Esophagus muscularis mucosa (tissue), 3 donors: ENCODE data around the gene SEZ6L2.

Experiments
- POLR2A ChIP-seq: fragments of 450-650 bp; IDR thresholded peaks from one replicate; pipeline ENCODE4 v1.6.1; 2017; ENCODE audit warnings: antibody characterized with exemption, moderate library complexity, mild to moderate bottlenecking, low read depth
- TF ChIP-seq, protein P1 (sequence below), 3 experiments: fragments of 200-600 bp in 2 of 3; fragments of 450-650 bp in 1 of 3; sonication (generic) in 2 of 3; IDR thresholded peaks; one replicate each; pipeline ENCODE4 v1.5.1; 2017 to 2019; ENCODE audit warnings: antibody characterized with exemption in 3 of 3, mild to moderate bottlenecking in 2 of 3, moderate library complexity in 1 of 3

DNA sequence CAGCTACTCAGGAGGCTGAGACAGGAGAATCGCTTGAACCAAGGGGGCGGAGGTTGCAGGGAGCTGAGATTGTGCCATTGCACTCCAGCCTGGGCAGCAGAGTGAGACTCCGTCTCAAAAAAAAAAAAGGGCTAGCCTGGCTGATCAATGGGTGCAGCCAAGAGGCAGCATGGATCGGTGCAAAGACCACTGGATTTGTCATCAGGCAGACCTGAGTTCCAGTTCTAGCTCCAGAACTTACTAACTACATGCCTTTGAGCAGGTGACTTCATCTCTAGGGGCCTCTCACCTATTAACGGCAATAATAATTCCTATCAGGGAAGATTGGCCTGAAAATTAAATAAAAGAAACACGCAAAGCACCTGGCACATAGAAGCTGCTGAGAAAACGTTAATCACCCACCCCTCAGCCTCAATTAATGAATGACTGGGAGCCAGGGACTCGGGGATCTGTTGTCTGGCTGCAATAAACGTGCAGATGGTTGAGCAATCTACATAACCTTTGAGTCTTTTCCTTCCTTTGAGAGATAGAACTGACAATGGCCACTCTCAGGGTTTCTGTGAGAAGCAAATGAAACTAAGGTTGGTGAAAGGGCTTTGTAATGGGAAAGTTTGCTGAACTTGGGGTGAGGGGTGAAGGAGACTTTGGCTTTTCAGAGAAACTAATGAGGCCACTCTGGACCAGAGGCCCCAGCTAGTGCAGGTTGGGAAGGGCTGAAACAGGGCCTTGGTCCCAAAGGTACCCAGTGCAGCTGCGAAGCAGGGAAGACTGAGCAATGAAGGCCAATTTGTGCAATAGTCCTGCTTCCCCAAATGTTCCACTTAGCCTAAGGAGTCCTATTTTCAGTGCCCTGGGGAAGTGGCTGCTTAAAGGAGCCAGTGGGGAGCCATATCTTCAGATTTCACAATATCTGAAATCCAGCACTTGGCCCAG lies 7.6 kb downstream of the SEZ6L2 start:
- no peak for TF ChIP-seq POLR2A
- TF ChIP-seq, protein P1, sequence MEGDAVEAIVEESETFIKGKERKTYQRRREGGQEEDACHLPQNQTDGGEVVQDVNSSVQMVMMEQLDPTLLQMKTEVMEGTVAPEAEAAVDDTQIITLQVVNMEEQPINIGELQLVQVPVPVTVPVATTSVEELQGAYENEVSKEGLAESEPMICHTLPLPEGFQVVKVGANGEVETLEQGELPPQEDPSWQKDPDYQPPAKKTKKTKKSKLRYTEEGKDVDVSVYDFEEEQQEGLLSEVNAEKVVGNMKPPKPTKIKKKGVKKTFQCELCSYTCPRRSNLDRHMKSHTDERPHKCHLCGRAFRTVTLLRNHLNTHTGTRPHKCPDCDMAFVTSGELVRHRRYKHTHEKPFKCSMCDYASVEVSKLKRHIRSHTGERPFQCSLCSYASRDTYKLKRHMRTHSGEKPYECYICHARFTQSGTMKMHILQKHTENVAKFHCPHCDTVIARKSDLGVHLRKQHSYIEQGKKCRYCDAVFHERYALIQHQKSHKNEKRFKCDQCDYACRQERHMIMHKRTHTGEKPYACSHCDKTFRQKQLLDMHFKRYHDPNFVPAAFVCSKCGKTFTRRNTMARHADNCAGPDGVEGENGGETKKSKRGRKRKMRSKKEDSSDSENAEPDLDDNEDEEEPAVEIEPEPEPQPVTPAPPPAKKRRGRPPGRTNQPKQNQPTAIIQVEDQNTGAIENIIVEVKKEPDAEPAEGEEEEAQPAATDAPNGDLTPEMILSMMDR (IDR thresholded peaks at IDR 0.05) = no peak
